RWPE2 (cell line): ENCODE data around the gene LYPD6.
A peak's percentile ranks its signal among the peaks of the same experiment; 100 is the strongest.

ENCODE experiments used
- ATAC-seq: fragments of 200-7000 bp; cut with Tn5 transposase; 3 replicates; pipeline ENCODE4 v1.9.1; 2021; ENCODE audit warnings: low read depth
- DNase-seq: peaks from one replicate; pipeline ENCODE4 v3.0.0-alpha.2; 2020; ENCODE audit warnings: low spot score
- H3K27ac ChIP-seq: fragments of 450-650 bp; 2 replicates; pipeline ENCODE4 v1.5.1; 2017; ENCODE audit warnings: mild to moderate bottlenecking; ENCODE audit not compliant: poor library complexity, severe bottlenecking
- H3K27me3 ChIP-seq: fragments of 250-450 bp; sonication (Bioruptor Pico); 2 replicates; pipeline ENCODE4 v1.5.1; 2021; ENCODE audit warnings: mild to moderate bottlenecking, moderate library complexity; ENCODE audit not compliant: insufficient read depth, poor library complexity, severe bottlenecking
- H3K36me3 ChIP-seq: fragments of 250-450 bp; sonication (Bioruptor Pico); 2 replicates; pipeline ENCODE4 v1.5.1; 2020; ENCODE audit warnings: low read depth, mild to moderate bottlenecking, moderate library complexity
- H3K4me1 ChIP-seq: fragments of 250-450 bp; sonication (Bioruptor Pico); 2 replicates; pipeline ENCODE4 v1.5.1; 2021; ENCODE audit warnings: mild to moderate bottlenecking, moderate library complexity; ENCODE audit not compliant: insufficient read depth, poor library complexity, severe bottlenecking
- H3K4me3 ChIP-seq: fragments of 250-450 bp; sonication (Bioruptor Pico); 2 replicates; pipeline ENCODE4 v1.5.1; 2021; ENCODE audit warnings: mild to moderate bottlenecking, moderate library complexity; ENCODE audit not compliant: severe bottlenecking
- H3K9me3 ChIP-seq: fragments of 250-450 bp; sonication (Bioruptor Pico); 2 replicates; pipeline ENCODE4 v1.5.1; 2021; ENCODE audit warnings: mild to moderate bottlenecking, moderate library complexity; ENCODE audit not compliant: severe bottlenecking
- TF ChIP-seq, protein P1 (sequence below): fragments of 450-650 bp; IDR thresholded peaks from one replicate; pipeline ENCODE4 v1.5.1; 2017; ENCODE audit warnings: mild to moderate bottlenecking, moderate library complexity; ENCODE audit not compliant: poor library complexity, severe bottlenecking

LYPD6 gene

DNA sequence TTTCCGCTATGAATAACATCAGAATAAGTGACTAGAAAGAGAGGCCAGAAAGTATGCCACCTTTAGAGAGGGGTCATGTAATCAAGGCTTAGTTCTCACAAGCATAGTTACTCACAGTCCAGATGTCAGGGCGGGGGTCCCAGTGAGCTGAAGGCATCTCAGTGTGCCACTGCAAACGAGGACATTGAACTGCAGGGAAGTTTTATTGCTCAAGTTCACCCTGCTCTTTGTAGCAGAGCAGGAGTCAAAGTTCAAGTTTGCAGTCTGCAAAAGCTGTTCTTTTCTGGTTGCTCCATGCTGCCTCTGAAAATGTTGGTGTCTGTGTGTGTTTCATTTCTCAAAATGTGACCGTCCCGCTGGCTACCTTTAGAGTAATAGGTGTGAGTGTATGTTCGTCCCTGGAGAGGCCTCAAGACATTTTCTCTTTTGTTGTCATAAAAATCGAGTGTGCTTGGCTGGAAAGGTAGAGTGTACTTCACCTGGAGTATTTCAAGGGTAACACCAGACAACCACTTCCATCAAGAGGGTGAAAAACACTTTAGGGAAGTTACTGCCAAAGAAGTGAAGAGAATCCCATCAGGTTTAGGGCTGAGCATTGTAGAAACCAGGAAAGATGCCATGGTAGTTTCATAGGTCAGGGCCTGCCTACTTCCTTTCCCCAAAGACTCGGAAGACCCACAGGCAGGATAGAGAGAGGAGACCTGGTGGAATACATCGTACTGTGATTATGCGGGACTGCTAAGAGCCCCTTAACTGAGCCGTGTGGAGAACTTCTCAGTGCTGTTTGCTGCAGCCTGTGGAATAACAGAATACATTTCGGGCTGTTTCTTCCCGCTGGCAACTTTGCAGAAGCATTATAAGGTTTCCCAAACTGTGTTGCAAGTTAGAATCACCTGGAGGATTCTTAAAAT, 89.9 kb downstream of the LYPD6 start:
- DNase-seq (no peak), ATAC-seq (no peak)
- Histone ChIP-seq H3K27ac (peak overlapping the region; percentile 90), H3K4me1 (peaks cover 18% of the 10 kb centered on the region), H3K27me3 (no peaks in the 10 kb centered on the region), H3K9me3 (no peaks in the 10 kb centered on the region), H3K4me3 (no peak overlapping the region), H3K36me3 (no peaks in the 10 kb centered on the region)
- TF ChIP-seq, protein P1, sequence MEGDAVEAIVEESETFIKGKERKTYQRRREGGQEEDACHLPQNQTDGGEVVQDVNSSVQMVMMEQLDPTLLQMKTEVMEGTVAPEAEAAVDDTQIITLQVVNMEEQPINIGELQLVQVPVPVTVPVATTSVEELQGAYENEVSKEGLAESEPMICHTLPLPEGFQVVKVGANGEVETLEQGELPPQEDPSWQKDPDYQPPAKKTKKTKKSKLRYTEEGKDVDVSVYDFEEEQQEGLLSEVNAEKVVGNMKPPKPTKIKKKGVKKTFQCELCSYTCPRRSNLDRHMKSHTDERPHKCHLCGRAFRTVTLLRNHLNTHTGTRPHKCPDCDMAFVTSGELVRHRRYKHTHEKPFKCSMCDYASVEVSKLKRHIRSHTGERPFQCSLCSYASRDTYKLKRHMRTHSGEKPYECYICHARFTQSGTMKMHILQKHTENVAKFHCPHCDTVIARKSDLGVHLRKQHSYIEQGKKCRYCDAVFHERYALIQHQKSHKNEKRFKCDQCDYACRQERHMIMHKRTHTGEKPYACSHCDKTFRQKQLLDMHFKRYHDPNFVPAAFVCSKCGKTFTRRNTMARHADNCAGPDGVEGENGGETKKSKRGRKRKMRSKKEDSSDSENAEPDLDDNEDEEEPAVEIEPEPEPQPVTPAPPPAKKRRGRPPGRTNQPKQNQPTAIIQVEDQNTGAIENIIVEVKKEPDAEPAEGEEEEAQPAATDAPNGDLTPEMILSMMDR, result no peak

DNA sequence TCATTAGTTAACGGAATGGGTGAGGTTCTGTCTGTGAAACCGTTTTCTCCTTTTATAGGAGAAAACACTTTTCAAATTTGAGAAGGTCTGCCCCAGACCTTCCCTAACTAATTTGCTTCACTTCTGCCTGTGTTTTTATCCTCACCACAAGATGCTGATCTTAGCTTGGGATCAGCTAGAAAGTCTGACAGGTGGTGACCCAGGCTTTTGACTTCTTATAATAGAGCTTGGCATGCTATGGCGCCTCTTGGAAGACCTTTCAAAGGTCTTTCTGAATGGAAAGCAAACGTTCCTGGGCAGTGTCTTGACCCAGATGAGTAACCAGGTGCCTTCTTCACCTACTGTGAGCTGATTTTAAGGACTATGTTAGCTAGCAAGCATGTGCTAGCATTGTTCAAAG, 91.4 kb downstream of the LYPD6 start:
- TF ChIP-seq, protein P1, result no peak
- H3K27me3 ChIP-seq, result no peaks in the 10 kb centered on the region
- H3K4me3 ChIP-seq, result no peak overlapping the region
- peak overlapping the region; percentile 90 for H3K27ac ChIP-seq
- H3K9me3 ChIP-seq, result no peaks in the 10 kb centered on the region
- ATAC-seq (peak; percentile 30), DNase-seq (no peak)
- H3K36me3 ChIP-seq, result no peaks in the 10 kb centered on the region
- peaks cover 18% of the 10 kb centered on the region for H3K4me1 ChIP-seq

DNA sequence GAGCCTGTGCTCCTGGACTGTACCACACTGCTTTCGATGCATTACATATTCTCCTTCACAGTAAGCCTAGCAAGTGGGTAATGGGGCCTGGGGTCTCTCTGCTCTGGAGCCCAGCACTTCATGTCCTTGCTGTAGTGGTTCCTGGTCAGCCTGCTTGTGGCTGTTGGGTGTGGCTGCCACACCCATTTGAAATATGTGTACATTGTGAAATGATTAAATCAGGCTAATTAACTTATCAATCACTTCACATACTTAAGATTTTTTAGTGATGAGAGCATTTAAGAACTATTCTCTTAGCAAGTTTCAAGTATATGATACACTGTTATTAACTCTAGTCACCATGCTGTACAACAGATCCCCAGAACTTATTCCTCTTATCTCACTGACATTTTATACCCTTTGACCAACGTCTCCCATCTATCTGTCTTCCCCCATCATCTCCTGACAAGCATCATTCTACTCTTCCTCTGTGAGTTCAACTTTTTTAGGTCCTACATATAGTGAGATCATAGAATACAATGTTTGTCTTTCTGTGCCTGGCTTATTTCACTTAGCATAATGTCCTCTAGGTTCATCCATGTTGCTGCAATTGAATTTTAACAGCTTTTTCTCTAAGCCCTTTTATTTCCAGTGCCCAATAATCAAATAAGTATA, 92.1 kb downstream of the LYPD6 start:
- H3K4me1 ChIP-seq, result peaks cover 18% of the 10 kb centered on the region
- TF ChIP-seq, protein P1, result no peak
- H3K4me3 ChIP-seq, result no peak overlapping the region
- peak; percentile 61 for DNase-seq
- no peaks in the 10 kb centered on the region for H3K27me3 ChIP-seq
- peak; percentile 89 for ATAC-seq
- peak overlapping the region; percentile 90 for H3K27ac ChIP-seq
- no peaks in the 10 kb centered on the region for H3K9me3 ChIP-seq
- H3K36me3 ChIP-seq, result no peaks in the 10 kb centered on the region

DNA sequence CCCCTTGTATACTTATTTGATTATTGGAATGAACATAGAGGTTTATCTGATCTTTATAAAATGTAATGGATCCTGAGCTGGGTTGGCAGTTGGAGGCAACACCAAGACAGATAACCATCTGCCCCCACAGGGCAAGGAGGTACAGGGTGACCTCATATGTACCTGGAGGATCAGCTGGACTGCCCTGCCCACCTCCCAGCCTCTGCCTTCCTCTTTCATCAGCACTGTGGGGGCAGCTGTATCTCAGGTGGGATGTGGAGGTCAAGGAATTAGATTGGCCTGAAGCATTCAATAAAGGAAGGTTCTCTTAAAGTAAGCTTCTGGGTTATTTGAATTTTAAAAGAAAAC, 92.6 kb downstream of the LYPD6 start:
- H3K4me1 ChIP-seq, result peaks cover 18% of the 10 kb centered on the region
- peak overlapping the region; percentile 90 for H3K27ac ChIP-seq
- H3K4me3 ChIP-seq, result no peak overlapping the region
- ATAC-seq, result no peak; the same call in 2 of the 3 replicates
- H3K9me3 ChIP-seq, result no peaks in the 10 kb centered on the region
- DNase-seq, result no peak
- H3K36me3 ChIP-seq, result no peaks in the 10 kb centered on the region
- no peaks in the 10 kb centered on the region for H3K27me3 ChIP-seq
- TF ChIP-seq, protein P1, result no peak

DNA sequence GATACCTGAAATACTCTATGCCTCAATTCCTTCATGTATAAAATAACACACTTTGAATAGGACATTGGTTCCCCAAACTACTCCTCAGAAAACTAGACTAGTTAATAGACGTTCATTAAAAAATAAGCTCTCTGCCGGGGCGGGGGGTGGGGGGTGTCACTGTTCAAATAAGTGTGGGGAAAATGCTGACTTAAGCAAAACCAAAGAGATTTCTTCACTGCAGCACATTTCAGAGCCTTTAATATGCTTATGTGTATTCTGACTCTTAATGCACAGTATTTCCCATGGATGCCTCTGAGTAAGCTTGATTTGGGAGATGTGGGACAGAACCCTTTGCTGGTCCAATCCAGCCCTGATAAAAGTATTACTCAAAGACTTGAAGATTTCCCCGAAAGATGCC, 93.2 kb downstream of the LYPD6 start:
- DNase-seq (no peak), ATAC-seq (no peak)
- no peak overlapping the region for H3K4me3 ChIP-seq
- H3K36me3 ChIP-seq, result no peaks in the 10 kb centered on the region
- TF ChIP-seq, protein P1, result no peak
- H3K27me3 ChIP-seq, result no peaks in the 10 kb centered on the region
- H3K4me1 ChIP-seq, result peaks cover 18% of the 10 kb centered on the region
- H3K9me3 ChIP-seq, result no peaks in the 10 kb centered on the region
- peak overlapping the region; percentile 90 for H3K27ac ChIP-seq
